Kidney epithelial cell (primary cell): ENCODE data around the gene GNG2. TPM values are rescaled to one million over a fixed set of nuclear protein-coding genes. Genes with fewer than 3 reads are reported as not detected.

Source experiments
- DNase-seq: peaks from one replicate; pipeline ENCODE4 v3.0.0-alpha.2; 2010; ENCODE audit warnings: low read depth
- H3K27me3 ChIP-seq: 2 replicates; pipeline ENCODE4 v1.6.0; 2011; ENCODE audit warnings: low read length; ENCODE audit not compliant: control insufficient read depth, insufficient read depth
- H3K36me3 ChIP-seq: 2 replicates; pipeline ENCODE4 v1.5.1; 2011; ENCODE audit warnings: low read length; ENCODE audit not compliant: control insufficient read depth, insufficient read depth
- H3K4me3 ChIP-seq: 2 replicates; pipeline ENCODE4 v1.5.1; 2011; ENCODE audit warnings: low read depth, mild to moderate bottlenecking, control low read depth, low read length
- total RNA-seq: library from RNA; depleted of rRNA; stranded (reverse); fragments of >200 nt; gene quantifications from 2 replicates; pipeline ENCODE4 v1.2.3, GENCODE V29; 2015
- TF ChIP-seq, protein P1 (sequence below): IDR thresholded peaks from 2 replicates; pipeline ENCODE4 v1.5.1; 2011; ENCODE audit warnings: mild to moderate bottlenecking, moderate library complexity, low read length, control low read depth, inconsistent platforms; ENCODE audit not compliant: insufficient read depth, poor library complexity, severe bottlenecking

The GNG2 gene
- total RNA-seq, 1 donor from 2014 or later, result 4.1 TPM

DNA sequence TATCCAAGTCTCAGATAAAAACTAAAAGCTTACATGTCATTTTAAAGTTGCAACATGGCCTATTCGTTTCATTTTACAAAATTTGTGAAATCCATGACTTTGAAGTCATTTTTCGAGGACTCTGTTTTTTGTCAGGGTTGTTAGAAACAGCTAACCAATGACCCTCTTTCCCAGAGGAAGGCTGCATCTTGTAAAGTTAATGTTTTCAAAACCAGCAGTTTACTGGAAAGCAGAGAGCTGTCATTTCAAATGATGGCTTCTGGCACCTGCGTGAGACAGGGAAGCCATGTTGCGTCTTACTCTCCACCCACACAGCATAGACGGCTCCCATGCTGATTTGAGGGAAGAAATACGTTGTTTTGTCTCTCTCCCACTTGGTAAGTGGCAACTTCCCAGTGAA lies 78.8 kb downstream of the GNG2 start:
- TF ChIP-seq, protein P1, sequence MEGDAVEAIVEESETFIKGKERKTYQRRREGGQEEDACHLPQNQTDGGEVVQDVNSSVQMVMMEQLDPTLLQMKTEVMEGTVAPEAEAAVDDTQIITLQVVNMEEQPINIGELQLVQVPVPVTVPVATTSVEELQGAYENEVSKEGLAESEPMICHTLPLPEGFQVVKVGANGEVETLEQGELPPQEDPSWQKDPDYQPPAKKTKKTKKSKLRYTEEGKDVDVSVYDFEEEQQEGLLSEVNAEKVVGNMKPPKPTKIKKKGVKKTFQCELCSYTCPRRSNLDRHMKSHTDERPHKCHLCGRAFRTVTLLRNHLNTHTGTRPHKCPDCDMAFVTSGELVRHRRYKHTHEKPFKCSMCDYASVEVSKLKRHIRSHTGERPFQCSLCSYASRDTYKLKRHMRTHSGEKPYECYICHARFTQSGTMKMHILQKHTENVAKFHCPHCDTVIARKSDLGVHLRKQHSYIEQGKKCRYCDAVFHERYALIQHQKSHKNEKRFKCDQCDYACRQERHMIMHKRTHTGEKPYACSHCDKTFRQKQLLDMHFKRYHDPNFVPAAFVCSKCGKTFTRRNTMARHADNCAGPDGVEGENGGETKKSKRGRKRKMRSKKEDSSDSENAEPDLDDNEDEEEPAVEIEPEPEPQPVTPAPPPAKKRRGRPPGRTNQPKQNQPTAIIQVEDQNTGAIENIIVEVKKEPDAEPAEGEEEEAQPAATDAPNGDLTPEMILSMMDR, result no peak
- no peak overlapping the region for H3K4me3 ChIP-seq
- H3K27me3 ChIP-seq, result no peaks in the 10 kb centered on the region
- DNase-seq, result no peak
- H3K36me3 ChIP-seq, result no peaks in the 10 kb centered on the region

DNA sequence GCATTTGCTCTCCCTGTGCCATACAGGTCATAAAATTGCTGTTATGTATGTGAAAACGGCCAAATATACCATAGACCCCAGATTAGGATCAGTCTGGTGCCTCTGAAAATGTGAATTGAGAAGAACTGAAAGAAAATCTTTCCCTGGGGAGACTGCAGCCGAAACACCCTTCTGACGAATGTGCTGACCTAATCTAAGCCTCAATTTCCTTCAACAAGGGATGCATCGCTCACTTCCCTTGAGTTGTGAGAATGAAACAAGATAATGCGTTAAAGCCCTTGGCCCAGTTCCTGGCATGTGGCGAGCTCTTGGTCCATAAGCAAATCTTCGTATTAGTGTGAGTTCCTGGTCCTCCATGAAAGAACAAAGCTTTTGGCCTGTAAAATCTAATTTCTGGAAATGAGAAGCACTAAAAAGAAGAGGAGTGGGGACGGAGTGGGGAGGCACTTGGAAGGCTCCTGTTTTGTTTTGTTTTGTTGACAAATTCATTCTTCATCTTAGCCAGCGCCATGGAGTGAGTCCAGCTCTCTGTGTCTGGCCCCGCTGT lies 79.4 kb downstream of the GNG2 start:
- TF ChIP-seq, protein P1, result no peak
- Histone ChIP-seq H3K36me3 (no peaks in the 10 kb centered on the region), H3K27me3 (no peaks in the 10 kb centered on the region), H3K4me3 (no peak overlapping the region)
- no peak for DNase-seq

DNA sequence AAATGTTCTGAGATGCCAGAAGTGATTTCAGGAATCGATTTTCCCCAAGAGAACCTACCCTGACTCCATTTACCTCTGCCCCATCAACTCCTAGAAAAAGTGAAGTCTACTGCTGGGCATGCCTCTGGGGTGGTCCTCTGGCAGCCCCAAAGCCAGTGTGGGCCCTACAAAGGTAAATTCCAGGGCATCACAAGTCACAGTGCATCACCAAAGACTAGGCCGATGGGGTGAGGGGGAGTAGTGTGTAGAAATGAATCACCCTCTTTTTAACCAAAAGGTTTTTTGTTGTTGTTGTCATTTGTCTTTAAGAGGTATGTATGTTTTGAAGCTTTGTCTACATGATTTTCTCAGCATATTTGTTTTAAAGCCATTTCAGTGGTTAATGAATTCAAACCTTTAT lies 82.6 kb downstream of the GNG2 start:
- no peak overlapping the region for H3K4me3 ChIP-seq
- H3K27me3 ChIP-seq, result no peaks in the 10 kb centered on the region
- TF ChIP-seq, protein P1, result no peak
- H3K36me3 ChIP-seq, result no peaks in the 10 kb centered on the region
- DNase-seq, result no peak

DNA sequence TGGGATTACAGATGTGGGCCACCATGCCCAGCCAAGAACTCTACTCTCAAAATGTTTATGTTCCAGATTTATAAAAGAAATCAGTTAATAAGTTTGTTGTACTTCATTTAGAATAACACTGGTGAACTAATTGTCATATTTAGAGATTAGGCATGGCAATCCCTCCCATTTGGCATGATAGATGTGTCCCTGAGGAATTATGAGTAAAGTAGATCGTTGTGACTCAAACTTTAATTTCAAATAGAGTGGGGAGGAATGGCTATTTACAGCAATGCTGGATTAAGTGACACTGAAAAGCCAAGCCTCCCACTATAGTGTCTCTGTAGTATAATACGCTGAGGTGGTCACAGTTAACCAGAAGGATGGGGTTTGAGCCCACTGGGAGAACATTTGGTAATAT lies 89.6 kb downstream of the GNG2 start:
- H3K27me3 ChIP-seq, result no peaks in the 10 kb centered on the region
- no peak for DNase-seq
- no peak overlapping the region for H3K4me3 ChIP-seq
- H3K36me3 ChIP-seq, result no peaks in the 10 kb centered on the region
- TF ChIP-seq, protein P1, result no peak

DNA sequence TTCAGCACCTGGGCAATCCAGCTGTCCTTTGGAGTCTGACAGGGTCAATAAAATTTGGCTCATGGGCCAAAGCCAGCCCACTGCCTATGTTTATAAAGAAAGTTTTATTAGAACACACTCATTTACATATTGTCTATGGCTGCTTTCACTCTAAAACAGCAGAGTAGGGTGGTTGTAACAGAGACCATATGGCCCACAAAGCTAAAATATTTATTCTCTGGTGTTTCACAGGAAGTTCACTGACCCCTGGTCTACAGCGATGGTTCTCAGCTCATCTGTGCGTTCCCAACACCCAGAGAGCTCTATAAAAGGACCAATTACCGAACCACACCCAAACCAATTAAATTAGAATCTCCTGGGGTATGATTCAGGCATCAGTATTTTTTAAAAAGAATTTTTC lies 91.2 kb downstream of the GNG2 start:
- H3K4me3 ChIP-seq, result no peak overlapping the region
- TF ChIP-seq, protein P1, result no peak
- H3K27me3 ChIP-seq, result no peaks in the 10 kb centered on the region
- H3K36me3 ChIP-seq, result no peaks in the 10 kb centered on the region
- DNase-seq, result no peak

DNA sequence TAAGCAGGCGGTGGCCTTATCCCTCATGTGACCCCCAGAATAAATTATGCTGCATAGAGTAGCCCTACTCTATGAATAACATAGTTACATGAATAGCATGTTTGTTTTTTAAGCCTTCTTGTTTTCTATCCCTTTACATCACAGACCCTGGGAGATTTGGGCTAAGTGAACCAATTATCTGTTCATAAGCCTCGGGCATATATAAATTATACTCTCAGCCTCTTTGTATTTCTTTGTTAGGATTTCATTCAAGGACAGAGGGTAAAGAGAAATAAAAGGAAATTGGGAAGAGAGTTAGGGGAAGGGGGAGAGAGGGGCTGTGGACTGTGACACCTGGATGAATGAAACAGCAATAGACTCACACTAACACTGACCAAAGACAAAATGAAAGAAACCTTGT lies 93.6 kb downstream of the GNG2 start:
- Histone ChIP-seq H3K27me3 (no peaks in the 10 kb centered on the region), H3K36me3 (no peaks in the 10 kb centered on the region), H3K4me3 (no peak overlapping the region)
- no peak for DNase-seq
- TF ChIP-seq, protein P1, result no peak
